Hepatic stellate cell (primary cell): Measurements from ENCODE around the gene ELOVL6.
"Not testable (repeated sequence)": the region's sequence is repeated elsewhere in the genome, so short reads cannot be mapped to it uniquely, and the experiment has no call there.

Experiments
- DNase-seq: peaks from one replicate; pipeline ENCODE4 v3.0.0; 2011; ENCODE audit warnings: low spot score

ELOVL6 gene, protein sequence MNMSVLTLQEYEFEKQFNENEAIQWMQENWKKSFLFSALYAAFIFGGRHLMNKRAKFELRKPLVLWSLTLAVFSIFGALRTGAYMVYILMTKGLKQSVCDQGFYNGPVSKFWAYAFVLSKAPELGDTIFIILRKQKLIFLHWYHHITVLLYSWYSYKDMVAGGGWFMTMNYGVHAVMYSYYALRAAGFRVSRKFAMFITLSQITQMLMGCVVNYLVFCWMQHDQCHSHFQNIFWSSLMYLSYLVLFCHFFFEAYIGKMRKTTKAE

DNA sequence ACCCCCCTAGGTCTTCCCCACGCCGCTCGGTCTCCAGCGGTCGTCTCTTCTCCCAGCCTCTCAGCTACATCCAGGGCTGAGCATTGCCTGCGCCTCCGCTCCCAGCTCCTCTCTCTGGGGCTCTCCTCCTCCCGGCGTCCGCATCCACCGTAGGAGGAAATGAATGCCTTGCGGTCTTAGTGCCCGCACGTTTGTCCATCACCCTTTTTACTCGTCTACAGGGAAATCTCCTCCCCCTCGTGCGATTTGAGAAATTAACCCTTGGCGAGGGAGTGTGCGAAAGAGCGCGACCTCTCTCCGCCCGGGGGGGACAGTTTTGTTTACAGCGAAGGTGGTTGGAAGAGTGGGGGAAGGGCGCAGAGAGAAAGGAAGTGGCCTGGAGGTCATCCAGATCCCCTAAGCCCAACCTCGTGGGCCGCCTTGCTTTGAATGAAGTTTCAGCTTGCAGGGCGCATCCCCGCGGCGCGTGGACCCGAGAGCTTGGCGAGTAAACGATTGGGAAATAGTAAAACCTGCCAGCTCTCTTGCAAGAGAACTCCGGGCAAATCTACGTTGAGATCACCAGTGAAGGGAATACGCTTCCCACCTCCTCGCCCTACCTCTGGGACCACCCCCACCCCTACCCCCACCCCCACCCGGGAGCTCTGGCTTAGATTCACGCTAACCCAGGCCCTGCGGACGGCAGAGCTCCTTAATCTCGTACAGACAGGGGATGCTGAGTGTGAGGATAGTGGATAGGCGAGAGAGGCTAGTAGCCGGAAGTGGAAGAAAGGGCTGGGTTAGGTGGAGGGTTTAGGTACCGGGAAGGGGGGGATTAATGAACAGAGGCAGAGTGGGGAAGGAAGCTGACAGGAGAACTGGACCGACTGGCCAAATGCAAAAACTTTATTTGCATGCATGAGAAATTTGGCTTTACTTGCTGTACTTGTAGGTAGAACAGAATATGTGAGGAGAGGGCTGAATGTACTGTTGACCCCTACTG, at the start of gene ELOVL6:
ELOVL6 (minus strand) TSS at position 181 of the 982 bp plus-strand sequence. CDS start 280 bp downstream, outside the sequence.
- DNase-seq = peak; percentile 73

DNA sequence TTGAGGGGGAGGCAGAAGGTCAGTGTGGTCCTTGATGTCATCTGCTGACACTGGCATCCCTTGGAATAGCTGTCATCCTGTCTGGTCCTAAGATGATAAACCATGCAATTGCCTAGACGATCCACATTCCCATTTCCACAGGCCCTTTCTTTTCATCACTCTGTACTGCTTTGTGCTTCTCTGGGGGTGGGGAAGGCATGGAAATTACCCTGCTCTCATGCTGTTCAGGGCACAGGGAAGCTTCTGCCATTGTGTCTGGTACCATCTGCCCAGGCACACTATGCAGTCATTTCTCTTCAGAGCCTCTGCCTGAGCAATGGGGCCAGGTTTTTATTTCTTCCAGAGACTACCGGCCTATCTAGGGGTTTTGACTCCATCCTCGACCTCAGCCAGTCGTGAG, 49.7 kb upstream of the ELOVL6 start:
- DNase-seq = no peak

DNA sequence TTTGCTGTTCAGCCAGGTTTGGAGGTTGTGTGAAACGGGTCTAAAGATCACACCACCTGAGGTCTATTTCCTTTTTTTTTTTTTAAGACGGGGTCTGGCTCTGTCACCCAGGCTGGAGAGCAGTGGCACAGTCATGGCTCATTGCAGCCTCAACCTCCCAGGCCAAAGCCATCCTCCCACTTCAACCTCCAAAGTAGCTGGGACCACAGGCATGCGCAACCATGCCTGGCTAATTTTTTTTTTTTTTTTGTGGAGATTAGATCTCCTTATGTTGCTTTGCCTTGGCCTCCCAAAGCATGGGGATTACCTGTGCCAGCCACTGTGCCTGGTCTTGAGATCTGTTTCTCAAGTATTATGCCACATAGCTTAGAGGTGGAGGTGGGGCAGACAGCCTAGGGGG, 49.2 kb upstream of the ELOVL6 start:
- no peak for DNase-seq

GRCh38 chr4:110245577-110245976, 47.2 kb upstream of the ELOVL6 start:
- no peak for DNase-seq

DNA sequence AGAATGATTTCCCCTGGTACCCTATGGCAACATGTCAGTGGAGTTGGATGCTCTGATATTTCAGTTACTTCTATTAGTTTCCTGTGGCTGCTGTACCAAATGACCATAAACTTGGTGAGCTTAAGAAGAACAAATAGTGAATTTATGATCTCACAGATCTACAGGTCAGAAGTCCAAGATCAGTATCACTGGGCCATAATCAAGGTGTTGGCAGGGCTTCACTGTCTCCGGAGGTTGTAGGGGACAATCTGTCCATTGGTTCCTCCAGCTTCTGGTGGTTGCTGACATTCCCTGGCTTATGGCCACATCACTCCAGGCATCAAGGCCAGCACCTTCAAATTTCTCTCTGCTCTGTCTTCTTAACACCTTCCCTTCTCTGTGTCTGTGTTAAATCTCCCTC, 37.9 kb upstream of the ELOVL6 start:
- DNase-seq = no peak

- not testable (repeated sequence) for DNase-seq
Measured at GRCh38 chr4:110233581-110233980, 35.2 kb upstream of the ELOVL6 start.

- no peak for DNase-seq
Measured at GRCh38 chr4:110231869-110232268, 33.5 kb upstream of the ELOVL6 start.

- no peak for DNase-seq
Measured at GRCh38 chr4:110229266-110229665, 30.9 kb upstream of the ELOVL6 start.

DNA sequence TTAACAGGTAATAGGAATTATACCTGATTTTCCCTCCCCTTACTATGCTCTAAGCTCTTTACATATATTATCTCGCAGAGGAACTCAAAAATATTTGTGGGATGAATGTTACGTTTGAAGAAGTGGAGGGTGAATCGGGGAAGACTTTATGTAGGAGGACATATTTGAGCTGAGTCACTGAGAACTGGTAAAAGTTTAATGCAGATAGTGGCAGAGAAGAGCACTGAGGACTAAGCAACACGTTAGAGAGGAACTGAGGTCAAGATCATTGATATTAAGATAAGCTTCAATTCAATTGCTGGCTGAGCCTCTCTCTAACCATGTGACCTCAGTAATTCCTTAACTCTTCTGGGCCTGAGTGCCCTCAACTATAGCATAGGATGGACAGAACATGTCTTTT, 26.4 kb upstream of the ELOVL6 start:
- DNase-seq = no peak

- no peak for DNase-seq
Measured at GRCh38 chr4:110224142-110224541, 25.7 kb upstream of the ELOVL6 start.

DNA sequence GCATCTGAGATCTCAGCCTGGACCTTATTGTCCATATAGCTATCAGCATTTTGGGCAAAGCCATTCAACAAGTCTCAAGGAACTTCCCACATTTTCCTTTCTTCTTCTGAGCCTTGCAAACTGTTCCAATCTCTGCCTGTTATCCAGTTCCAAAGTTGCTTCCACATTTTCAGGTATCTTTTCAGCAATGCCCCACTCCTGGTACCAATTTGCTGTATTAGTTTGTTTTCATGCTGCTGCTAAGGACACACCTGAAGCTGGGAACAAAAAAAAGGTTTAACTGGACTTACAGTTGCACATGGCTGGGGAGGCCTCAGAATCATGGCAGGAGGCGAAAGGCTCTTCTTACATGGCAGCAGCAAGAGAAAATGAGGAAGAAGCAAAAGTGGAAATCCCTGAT, 20.5 kb upstream of the ELOVL6 start:
- DNase-seq = not testable (repeated sequence)

DNA sequence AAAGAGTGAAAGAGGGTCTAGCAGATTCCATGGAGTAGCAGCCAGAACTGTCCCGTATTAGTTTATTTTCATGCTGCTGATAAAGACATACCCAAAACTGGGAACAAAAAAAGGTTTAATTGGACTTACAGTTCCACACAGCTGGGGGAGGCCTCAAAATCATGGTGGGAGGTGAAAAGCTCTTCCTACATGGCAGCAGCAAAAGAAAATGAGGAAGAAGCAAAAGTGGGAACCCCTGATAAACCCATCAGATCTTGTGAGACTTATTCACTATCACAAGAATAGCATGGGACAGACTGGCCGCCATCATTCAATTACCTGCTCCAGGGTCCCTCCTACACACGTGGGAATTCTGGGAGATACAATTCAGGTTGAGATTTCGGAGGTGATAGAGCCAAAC, 18.8 kb upstream of the ELOVL6 start:
- DNase-seq = not testable (repeated sequence)

GRCh38 chr4:110216129-110216528, 17.7 kb upstream of the ELOVL6 start:
- no peak for DNase-seq

DNA sequence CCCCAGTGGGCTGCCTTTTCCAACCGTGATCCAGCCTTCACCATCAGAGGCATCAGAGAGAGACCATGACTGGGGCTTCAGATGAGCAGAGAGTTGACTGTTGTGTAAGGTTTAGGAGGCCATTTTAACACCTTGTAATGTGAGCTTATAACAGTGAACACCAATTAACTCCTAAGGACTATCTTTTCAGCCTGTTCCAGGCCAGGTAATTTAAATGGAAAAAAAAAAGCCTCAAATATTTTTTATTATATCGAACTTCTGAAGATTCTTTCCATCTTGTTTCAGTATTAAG, 13.3 kb upstream of the ELOVL6 start:
- DNase-seq = no peak

GRCh38 chr4:110211007-110211769, 12.8 kb upstream of the ELOVL6 start:
- peak; percentile 39 for DNase-seq

GRCh38 chr4:110208419-110208818, 10.0 kb upstream of the ELOVL6 start:
- DNase-seq = no peak

GRCh38 chr4:110207233-110207632, 8.8 kb upstream of the ELOVL6 start:
- no peak for DNase-seq

- DNase-seq = no peak
Measured at GRCh38 chr4:110202024-110202423, 3.6 kb upstream of the ELOVL6 start.

DNA sequence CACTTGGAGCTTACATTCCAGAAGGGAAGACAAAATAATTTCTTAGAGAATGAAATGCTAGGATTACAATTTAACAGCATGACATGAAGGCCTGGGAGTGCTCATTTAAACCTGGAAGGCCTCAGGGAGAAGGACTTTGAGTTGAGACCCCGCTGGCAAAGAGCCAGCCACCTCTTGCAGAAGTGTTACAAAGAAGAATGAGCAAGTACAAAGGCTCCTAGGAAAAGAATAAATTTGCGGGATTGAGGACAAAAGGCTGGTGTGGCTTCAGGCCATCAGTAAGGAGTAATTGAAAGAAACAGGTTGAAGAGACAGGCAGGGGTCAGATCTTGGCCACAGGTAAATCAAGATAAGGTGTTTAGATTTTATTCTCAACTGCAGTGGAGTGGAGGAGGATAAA, 3.1 kb upstream of the ELOVL6 start:
- DNase-seq = no peak

DNA sequence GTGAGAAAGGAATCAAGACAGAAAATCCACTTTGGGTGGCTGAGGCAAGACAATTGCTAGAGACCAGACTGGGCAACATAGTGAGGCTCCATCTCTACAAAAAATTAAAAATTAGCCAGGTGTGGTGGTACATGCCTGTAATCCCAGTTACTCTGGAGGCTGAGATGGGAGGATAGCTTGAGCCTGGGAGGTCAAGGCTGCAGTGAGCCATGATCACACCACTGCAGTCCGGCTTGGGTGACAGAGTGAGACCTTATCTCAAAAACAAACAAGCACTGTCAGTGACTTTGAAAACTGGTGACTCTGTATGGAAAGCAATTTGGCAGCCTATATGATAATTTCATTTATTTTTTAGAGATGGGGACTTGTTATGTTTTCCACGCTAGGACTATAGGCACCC, 2.3 kb upstream of the ELOVL6 start:
- DNase-seq = no peak

- DNase-seq = peak; percentile 41
Measured at GRCh38 chr4:110198049-110198434, 373 bp downstream of the ELOVL6 start.

DNA sequence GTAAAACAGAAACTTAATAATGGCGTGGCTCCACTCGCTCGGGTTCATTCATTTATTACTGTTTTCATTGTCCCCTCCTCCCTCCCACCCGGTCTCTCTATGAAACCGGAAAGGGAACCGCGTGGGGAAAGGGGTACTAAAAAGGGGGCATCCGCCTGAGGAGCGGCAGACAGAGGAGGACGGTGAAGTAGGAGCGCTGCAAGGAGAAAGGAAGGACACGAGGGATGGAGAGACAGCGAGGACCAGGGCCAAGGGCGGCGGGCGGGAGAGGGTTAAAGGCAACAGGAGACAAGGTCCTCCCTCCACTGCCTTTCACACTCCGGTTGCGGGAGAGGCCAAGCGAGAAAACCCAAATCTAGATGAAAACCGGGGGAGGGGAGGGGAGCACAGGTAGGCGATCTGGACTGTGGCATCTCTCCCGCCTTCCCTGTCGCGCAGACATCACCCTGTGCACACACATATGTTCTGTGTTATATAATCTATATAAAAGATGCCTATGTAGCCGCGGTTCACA, 829 bp downstream of the ELOVL6 start:
- peak; percentile 36 for DNase-seq
